ENCODE measurements around the gene ATP5F1E.

DNA sequence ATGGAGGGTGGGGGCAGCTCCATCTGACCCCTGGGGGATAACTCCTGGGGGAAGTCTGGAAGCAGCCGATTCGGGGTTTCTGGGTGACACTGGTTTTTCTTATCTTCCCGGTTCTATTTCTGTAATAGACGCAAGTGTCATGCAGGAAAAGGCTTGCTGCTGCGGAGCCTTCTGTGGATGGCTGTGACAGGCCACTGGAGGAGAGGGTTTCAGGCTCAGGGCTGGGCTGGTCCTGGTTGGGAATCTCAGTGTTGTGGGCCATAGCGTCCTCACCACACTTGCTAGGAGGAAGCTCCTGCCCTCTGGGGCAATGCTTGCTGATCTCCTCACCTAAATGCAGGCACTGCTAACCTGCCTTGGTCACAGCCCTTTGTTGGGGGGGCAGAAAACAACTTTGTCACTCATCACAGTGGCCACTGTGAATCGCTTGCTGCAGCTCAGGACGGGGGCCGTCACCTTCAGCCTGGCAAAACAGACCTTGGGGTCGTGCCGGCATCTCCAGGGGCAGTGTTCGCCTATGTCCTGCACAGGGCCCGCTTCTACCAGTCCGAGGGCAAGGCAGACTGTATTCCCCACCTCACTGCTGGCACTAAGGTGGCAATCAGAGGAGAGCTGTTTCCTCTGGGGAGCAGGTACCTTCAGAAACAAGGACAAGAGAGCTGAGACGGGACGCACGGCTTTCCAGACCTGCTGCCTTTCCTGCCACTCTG lies 17.3 kb downstream of the ATP5F1E start:
- TF ChIP-seq LEF1 (IDR thresholded peaks at IDR 0.05; ENCODE audit: borderline replicate concordance) (no peak), NFRKB (IDR thresholded peaks at IDR 0.05) (no peak), CTBP1 (IDR thresholded peaks at IDR 0.05; ENCODE audit: borderline replicate concordance) (no peak), ZNF384 (IDR thresholded peaks at IDR 0.05) (no peak), ARNT (IDR thresholded peaks at IDR 0.05) (no peak), PKNOX1 (IDR thresholded peaks at IDR 0.05) (no peak)

Measured in HEK293T (cell line).